NCI-H524 treated with DMSO at 0.1 percent for 48 hours (cell line): ENCODE measurements around the gene PPT2.

Experiments used
- DNase-seq: peaks from one replicate; lab custom pipeline; 2025; lab: John Stamatoyannopoulos, UW

PPT2 gene

DNA sequence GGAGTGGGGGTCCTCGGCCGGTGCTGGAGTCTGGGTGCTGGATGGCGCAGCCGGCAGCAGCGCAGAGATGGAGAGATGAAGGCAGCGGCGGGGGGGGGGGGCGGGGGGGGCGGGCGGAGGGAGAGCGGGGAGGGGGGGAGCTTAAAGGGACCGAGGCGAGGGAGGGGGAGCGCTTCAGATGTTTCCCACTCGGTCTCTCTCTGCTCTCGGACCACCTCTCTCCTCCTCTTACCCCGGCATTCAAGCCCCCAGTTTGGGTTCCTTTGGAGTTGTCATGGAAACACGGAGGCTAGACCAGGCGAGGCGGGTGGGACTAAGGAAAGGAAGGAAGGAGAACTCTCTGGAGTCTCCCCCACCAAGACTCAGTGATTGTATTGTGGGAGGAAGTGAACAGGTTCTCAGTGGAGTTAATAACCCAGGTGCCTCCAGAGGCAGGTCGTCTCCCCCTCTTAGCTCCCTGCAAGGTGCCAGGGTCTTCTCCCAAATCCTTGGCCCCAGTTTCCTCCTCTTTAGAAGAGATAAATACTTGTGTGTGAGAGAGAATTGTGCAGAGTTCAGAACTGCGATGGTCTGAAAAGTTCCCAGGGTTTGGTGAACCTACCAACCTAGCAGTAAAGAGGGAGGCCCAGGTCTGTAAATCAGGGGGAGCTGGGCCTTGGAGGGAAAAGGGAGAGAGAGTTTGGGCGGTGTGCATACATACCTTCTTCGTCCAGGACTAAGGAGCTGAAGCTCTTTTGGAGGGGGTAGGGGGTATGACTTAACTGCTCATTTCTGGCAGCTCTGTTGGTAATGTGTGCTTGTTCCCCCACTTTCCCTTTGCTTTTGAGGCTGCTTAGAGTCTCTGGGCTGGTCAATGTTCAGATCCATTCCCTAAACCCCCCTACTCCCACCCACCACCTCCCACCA is 1.8 kb upstream of the PPT2 start, which contains the start of gene PRRT1:
Gene PRRT1 (minus strand): TSS at position 77 of the 906 bp plus-strand sequence. CDS start 112 bp downstream, outside the sequence.
- no peak for DNase-seq

DNA sequence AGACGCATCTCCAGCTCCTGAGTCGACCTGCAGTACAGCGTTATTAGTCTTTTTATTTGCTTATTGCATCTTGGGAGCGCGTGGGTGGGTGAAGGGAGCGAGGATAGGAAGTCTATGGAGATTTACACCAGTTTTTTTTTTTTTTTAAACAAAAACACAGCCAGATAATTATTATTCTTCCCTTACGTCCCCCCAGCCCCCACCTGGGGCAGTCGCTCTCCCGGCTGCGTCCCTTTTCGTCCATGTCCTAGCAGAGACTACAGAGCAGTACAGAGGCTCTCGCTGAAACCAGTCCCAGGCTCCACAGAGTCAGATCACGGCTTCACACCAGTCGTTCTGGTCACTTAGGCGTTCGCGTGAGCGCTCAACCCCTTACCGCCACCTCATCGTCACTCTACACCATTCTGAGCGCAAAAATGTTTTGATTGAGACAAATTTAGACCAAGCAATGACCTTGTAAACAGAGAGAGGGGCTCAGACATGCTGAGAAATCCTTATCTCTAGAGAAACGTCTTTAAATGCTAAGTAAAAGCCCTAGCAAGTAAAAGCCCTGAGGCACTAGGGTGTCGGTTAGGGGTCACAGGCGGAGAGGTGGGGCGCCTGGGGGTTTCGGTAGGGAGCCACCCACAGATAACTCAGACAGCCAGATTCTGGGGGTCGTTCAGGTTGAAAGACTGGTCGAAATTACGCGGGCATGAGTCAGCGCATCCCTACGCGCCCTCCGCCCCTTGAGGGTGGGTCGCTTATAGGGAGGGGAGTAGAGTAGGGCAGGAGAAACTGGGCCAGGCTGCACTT is 975 bp upstream of the PPT2 start:
- no peak for DNase-seq

DNA sequence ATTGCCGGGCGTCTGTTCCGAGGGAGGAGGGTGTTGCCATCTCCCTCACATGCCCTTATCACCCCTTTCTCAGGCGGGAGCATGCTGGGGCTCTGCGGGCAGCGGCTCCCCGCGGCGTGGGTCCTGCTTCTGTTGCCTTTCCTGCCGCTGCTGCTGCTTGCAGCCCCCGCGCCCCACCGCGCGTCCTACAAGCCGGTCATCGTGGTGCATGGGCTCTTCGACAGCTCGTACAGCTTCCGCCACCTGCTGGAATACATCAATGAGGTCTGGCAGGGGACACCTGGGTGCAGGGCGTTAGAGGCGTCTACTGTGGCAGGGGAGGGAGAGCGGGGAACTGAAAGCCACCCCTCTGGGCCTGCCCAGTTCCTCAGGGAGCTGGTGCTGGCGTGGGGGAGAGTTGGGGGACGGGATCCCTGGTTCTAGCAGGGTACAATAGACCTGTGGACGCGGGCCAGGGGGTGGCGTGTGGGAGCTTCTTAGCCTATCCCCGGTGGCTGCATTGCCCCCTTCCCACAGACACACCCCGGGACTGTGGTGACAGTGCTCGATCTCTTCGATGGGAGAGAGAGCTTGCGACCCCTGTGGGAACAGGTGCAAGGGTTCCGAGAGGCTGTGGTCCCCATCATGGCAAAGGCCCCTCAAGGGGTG is 697 bp downstream of the PPT2 start:
- peak; percentile 41 for DNase-seq

- no peak for DNase-seq
Measured at GRCh38 chr6:32156891-32157290, 3.0 kb downstream of the PPT2 start.

GRCh38 chr6:32158052-32158451 is 4.1 kb downstream of the PPT2 start:
- DNase-seq = no peak

GRCh38 chr6:32163559-32164258 is 9.8 kb downstream of the PPT2 start:
- no peak for DNase-seq

GRCh38 chr6:32164295-32164694 is 10.4 kb downstream of the PPT2 start, which contains the start of gene EGFL8:
TSS of gene EGFL8 (plus strand) at chr6:32164595. CDS start at chr6:32166166, 1,571 bp downstream.
- DNase-seq = no peak

GRCh38 chr6:32166411-32167061 is 12.6 kb downstream of the PPT2 start:
- DNase-seq = no peak

- DNase-seq = no peak
Measured at GRCh38 chr6:32167154-32167760, 13.3 kb downstream of the PPT2 start.

DNA sequence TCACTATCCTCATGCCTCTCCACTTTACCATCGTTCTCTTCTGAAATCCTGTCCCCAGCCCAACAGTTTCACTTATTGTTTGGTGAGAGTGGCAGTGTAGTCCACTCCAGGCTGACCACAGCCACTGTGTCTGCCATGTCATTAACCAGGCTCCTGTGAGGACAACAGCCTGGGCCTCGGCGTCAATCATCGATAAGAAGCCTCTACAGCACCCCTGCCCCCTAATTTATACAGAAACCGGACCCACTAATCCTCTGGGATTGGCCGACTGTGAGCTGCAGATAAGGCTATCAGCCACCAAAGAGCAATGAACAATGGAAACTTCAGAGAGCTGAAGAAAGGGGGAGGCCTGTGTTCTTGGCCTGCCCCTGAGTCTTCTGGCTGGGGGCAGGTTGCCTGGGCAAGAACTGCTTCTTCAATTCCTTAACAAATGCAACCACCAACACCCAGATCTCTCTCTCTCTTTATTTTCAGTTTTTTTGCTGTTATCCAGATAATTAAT is 13.9 kb downstream of the PPT2 start:
- no peak for DNase-seq

DNA sequence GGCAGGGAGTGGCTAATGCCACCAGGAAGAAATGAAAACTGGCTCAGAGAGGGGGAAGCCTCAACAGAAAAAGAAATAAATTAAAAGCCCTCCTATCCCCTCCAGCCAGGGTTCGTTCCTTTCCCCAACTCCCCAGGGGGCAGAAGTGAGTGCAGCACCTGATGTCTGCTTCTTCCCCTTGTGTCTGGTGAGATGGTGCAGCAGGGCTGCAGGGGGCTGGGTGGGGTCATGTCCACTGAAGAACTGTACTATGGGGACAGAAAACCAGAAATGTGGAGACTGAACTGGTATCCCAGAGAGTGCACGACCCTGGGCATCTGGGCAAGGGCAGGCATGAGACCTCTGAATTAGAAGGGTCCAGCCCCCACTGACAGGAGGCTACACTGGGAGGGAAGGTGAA is 14.4 kb downstream of the PPT2 start:
- DNase-seq = no peak

DNA sequence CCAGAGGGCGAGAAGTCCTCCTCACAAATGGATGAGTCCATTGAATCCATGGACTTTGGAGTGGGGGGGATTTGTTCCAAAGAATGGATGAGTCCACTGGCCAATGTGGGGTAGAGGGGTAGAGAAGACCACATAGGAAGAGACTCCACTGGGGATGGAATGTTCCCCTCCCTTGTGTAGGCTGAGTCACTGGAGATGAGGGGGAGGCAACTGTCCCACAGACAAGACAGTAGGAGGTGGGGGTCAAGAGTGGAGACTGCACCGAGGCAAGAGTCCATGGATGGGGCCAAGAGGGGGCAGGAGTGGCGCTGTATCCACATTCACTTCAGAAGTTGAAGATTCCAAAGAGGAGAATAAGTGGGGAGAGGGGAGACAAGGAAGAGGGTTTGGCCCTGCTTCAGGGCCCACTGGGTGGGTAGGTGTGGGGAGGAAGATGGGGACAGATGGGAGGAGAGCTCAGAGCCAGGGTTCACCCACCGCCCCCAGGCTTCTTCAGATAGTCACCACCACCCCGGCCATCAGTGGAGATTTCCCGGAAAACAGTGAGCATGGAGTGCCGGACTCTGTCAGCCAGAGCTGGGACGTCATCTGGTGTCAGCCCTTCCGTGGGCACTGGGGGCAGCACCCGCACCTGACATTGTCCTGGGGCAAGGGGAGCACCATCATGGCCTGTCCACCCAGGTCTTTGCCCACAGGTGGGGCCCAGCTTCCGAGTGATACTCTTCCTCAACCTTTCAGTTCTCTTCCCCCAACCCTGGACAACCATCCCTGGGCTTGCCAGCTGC is 15.1 kb downstream of the PPT2 start:
- no peak for DNase-seq

- DNase-seq = no peak
Measured at GRCh38 chr6:32170294-32170693, 16.4 kb downstream of the PPT2 start.

DNA sequence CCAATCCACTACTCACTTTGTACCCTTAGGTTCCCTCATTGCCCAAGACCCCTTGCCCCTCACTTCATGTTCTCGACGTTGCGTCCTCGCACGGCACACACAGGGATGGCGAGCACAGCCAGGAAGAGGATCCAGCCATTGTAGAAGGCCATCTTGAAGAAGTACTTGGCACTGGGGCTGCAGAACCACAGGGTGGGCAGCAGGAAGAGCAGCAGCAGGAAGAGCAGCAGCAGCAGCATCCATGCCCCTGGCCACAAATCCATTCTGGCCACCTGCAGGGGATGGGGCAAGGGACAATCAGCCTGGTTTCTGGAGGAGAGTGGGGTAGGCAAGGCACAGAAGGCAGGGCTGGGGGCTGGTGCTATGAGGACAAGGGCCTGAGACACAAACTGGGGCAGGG is 17.3 kb downstream of the PPT2 start:
- DNase-seq = no peak

DNA sequence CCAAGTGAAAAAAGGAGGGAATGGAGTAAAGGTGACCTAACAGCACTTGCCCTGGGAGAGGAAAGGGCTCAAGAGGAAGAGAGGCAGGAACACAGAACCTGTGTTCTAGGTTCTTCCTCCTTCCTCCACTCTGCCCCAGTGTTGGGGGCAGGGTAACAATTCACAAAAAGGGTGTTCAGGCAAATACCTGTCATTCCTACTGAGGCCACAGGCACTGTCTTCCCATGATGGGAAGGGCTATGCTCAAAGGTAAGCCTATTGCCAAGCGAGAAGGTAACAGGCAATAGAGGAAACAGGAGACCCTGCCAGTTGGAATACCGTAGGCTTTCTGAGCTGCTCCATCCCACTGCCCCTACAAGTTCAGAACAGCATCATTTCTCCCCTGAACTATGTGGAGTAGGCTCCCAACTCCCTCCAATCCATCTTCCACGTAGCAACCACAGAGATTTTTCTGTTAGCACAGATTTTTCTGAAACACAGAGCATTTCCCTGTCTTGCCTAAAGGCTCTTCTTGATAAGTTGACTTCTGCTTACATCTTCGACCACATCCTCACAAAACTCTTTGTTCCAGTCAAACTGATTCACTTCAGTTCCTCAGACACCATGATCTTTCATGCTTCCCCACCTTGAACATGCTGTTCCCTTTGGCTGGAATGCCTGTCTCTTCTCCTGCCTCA is 19.2 kb downstream of the PPT2 start:
- DNase-seq = no peak

- no peak for DNase-seq
Measured at GRCh38 chr6:32174416-32174815, 20.5 kb downstream of the PPT2 start.

GRCh38 chr6:32175322-32175710 is 21.4 kb downstream of the PPT2 start:
- DNase-seq = no peak

DNA sequence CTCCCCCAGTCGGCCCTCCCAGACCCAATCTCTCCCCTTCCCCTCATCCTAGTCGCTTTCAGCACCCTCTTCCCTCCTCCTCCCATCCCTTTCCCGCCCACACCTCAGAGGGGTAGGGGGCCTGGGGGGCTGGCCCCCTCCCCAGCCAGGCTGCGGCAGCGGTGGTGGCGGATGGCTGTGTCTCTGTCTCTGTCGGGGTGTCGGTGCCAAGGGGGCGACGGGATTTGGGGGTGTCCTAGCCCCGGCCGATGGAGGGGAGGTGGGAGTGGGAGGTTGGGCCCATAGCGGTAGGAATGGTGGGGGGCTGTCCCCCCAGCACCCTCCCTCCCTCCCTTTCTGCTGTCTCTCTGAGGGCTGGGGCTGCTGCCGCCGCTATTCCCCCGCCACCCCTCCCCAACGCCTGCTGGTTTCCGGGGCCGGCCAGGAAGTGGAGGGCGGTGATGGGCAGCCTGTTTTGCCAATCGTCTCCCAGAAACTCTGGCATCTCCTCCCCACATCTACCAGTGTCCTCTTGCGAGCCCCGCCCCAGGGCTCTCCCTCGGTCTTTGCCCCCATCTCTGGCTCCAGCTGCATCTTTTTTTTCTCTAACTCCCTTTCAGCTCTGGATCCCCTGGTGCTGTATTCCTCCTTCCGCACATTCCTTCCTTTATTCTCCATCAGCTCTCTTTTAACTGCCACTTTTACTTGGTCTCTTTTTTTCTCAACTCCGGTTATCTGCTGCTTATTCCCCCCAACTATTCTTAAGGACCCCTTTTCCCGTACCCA is 22.0 kb downstream of the PPT2 start, which contains the start of gene AGPAT1:
Gene AGPAT1 (minus strand): TSS at position 374 of the 765 bp plus-strand sequence. CDS start 4,588 bp downstream, outside the sequence.
- peak; percentile 83 for DNase-seq
